Measurements from ENCODE around the gene PECR. TPM values are rescaled to one million over a fixed set of nuclear protein-coding genes. Genes with fewer than 3 reads are reported as not detected.

Gene PECR
- total and polyA plus RNA-seq, 2 of the 4 experiments (the other 2 are of a cell fraction) = 11.4 to 17.7 TPM

DNA sequence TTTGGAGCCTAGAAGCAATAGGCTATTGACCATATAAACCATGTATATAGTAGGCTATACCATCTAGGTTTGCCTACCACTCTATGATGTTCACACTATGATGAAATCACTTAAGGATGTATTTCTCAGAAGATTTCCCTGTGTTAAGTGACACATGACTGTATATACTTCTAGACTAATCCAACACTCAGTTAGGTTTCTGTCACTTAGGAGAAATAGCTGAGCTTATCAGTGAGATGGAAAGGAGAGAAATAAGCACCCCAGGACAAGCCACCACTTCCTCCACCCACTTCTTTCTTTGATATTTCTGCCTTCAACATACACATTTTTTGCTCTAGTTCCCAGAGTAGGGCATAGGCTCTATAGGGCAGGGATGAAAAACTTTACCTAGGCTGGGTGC is 7.8 kb downstream of the PECR start:
- BruUV-seq (replicated peaks) = no TSS peak
- Histone ChIP-seq H2AK9ac (replicated peaks; ENCODE audit: low read depth, low read length, poor library complexity) (no peak overlapping the region), H3K27ac (ENCODE audit: insufficient read depth, low read length) (no peak overlapping the region), H2BK20ac (ENCODE audit: low read depth, low read length) (no peak overlapping the region), H3K23ac (ENCODE audit: low read depth, low read length) (no peak overlapping the region), H3K27me3 (ENCODE audit: control insufficient read depth, insufficient read depth, low read length) (no peaks in the 10 kb centered on the region), H3K4me1 (ENCODE audit: control insufficient read depth, insufficient read depth, low read length) (no peaks in the 10 kb centered on the region), H2AFZ (replicated peaks; ENCODE audit: low read length, poor library complexity) (no peak overlapping the region), H2AK5ac (ENCODE audit: low read depth, low read length) (no peak overlapping the region), H3K9ac (ENCODE audit: low read depth, low read length) (no peak overlapping the region), H3K4ac (ENCODE audit: low read depth, low read length) (no peak overlapping the region), H3K9me3 (ENCODE audit: control insufficient read depth, insufficient read depth, low read length) (no peaks in the 10 kb centered on the region), H4K20me1 (ENCODE audit: insufficient read depth, low read length) (no peaks in the 10 kb centered on the region), H3K79me1 (ENCODE audit: low read depth in 1 of 2, low read length in 2 of 2) (no peaks in the 10 kb centered on the region; a peak in 1 of 4 replicates), H3K18ac (ENCODE audit: low read depth, low read length) (no peak overlapping the region), H3K36me3 (ENCODE audit: control insufficient read depth, insufficient read depth, low read length) (no peaks in the 10 kb centered on the region), H3K9me1 (ENCODE audit: insufficient read depth, low read length) (no peaks in the 10 kb centered on the region), H3K4me2 (ENCODE audit: low read depth, low read length) (no peak overlapping the region), H3K14ac (replicated peaks; ENCODE audit: low read depth, low read length) (no peak overlapping the region), H2BK5ac (ENCODE audit: low read depth, low read length, poor library complexity, severe bottlenecking) (no peak overlapping the region), H4K8ac (ENCODE audit: low read depth in 2 of 2, low read length in 2 of 2) (no peak overlapping the region), H3K56ac (ENCODE audit: extremely low read depth, insufficient read depth, low read length) (no peak overlapping the region), H2BK120ac (ENCODE audit: low read depth, low read length) (no peak overlapping the region), H4K91ac (ENCODE audit: insufficient read depth, low read depth, low read length) (no peak overlapping the region), H2BK15ac (ENCODE audit: low read depth, low read length) (no peak overlapping the region), H3K4me3 (ENCODE audit: insufficient read depth, low read depth, low read length) (no peak overlapping the region), H4K5ac (ENCODE audit: low read depth, low read length) (no peak overlapping the region)
- in situ Hi-C loops (cut with MboI; ENCODE audit: low sequenced_read_pairs) (no loop called here), intact Hi-C loops (cut with micrococcal nuclease) (no loop called here), dilution Hi-C loops (cut with HindIII; ENCODE audit: low sequenced_read_pairs, unreplicated experiment) (no loop called here)
- TF ChIP-seq CEBPB (IDR thresholded peaks at IDR 0.05; ENCODE audit: low read depth, low read length) (peak; percentile 22; the same call in 1 of the 2 replicates), RAD21 (IDR thresholded peaks at IDR 0.05; ENCODE audit: low read length) (no peak)
- DNase-seq (no peak), ATAC-seq (ENCODE audit: low read depth) (no peak)
- ChIA-PET CTCF (interaction anchor here (0.8 kb wide), 1 partner anchor 10 kb away, joined by 4 read pairs; no protein-coding TSS in a partner anchor), POLR2A (ENCODE audit: unreplicated experiment) (no interaction called here)

Data from IMR-90 (cell line).